PC-9 (cell line): ENCODE data around the gene CDC20B. TPM values are rescaled to one million over a fixed set of nuclear protein-coding genes. Genes with fewer than 3 reads are reported as not detected.

Source experiments
- BruUV-seq: library from RNA; stranded (reverse); fragments of 400-500 nt; replicated peaks from 2 replicates; lab custom pipeline; 2021; lab: Mats Ljungman, UMichigan
- CTCF ChIA-PET: fragments of 300-600 bp; sonication (Branson Sonifier 250); formaldehyde crosslinking; loops from one replicate; lab custom pipeline; 2022; ENCODE audit warnings: antibody characterized with exemption; lab: Charles Lee
- POLR2A ChIA-PET: fragments of 300-600 bp; sonication (Branson Sonifier 250); formaldehyde crosslinking; loops from one replicate; lab custom pipeline; 2022; ENCODE audit warnings: antibody characterized with exemption; ENCODE audit not compliant: unreplicated experiment; lab: Charles Lee
- DNase-seq, 2 experiments: peaks; one replicate each; pipeline versions ENCODE4 v3.0.0 to v3.0.0-alpha.2; 2015 to 2022; ENCODE audit warnings: mixed read lengths in 1 of 2
- H2AFZ ChIP-seq: fragments of 200-600 bp; sonication (generic); 2 replicates; pipeline ENCODE4 v1.8.1; 2017; ENCODE audit warnings: antibody characterized with exemption
- H3F3A ChIP-seq: fragments of 200-600 bp; sonication (generic); 2 replicates; pipeline ENCODE4 v1.8.1; 2017; ENCODE audit warnings: antibody characterized with exemption, mild to moderate bottlenecking, low read depth; ENCODE audit not compliant: insufficient read depth
- H3K27ac ChIP-seq: fragments of 200-600 bp; sonication (generic); 2 replicates; pipeline ENCODE4 v1.6.1; 2016; ENCODE audit warnings: mixed run types
- H3K27me3 ChIP-seq: fragments of 200-600 bp; sonication (generic); 2 replicates; pipeline ENCODE4 v1.6.1; 2016; ENCODE audit warnings: low read depth, mixed run types; ENCODE audit not compliant: insufficient read depth
- H3K36me3 ChIP-seq: fragments of 200-600 bp; sonication (generic); 2 replicates; pipeline ENCODE4 v1.6.1; 2016; ENCODE audit warnings: low read depth, mixed run types
- H3K4me1 ChIP-seq: fragments of 200-600 bp; sonication (generic); replicated peaks from 2 replicates; pipeline ENCODE4 v1.6.1; 2016; ENCODE audit warnings: mixed run types; ENCODE audit not compliant: insufficient read depth
- H3K4me2 ChIP-seq: fragments of 200-600 bp; sonication (generic); 2 replicates; pipeline ENCODE4 v1.6.1; 2017; ENCODE audit warnings: mixed run types
- H3K4me3 ChIP-seq: fragments of 200-600 bp; sonication (generic); 2 replicates; pipeline ENCODE4 v1.6.1; 2016; ENCODE audit warnings: mixed run types
- H3K79me2 ChIP-seq: fragments of 200-600 bp; sonication (generic); 2 replicates; pipeline ENCODE4 v1.6.1; 2017; ENCODE audit warnings: low read depth, mixed run types
- H3K9me2 ChIP-seq: fragments of 200-600 bp; sonication (generic); 2 replicates; pipeline ENCODE4 v1.8.1; 2017; ENCODE audit warnings: mild to moderate bottlenecking; ENCODE audit not compliant: insufficient read depth
- H3K9me3 ChIP-seq: fragments of 200-600 bp; sonication (generic); 2 replicates; pipeline ENCODE4 v1.8.1; 2016; ENCODE audit warnings: low read depth; ENCODE audit not compliant: insufficient read depth
- H4K20me1 ChIP-seq: fragments of 200-600 bp; sonication (generic); 2 replicates; pipeline ENCODE4 v1.8.1; 2017; ENCODE audit not compliant: insufficient read depth
- CTCF ChIP-seq: fragments of 200-600 bp; sonication (generic); conservative IDR thresholded peaks from 2 replicates; pipeline ENCODE4 v1.6.1; 2017; ENCODE audit warnings: mixed run types, antibody characterized with exemption, mild to moderate bottlenecking, moderate library complexity
- EZH2 ChIP-seq: fragments of 200-600 bp; sonication (generic); IDR thresholded peaks from 2 replicates; pipeline ENCODE4 v1.8.0; 2017; ENCODE audit warnings: antibody characterized with exemption, low read depth
- intact Hi-C: fragments of 100-400 bp; cut with micrococcal nuclease; formaldehyde crosslinking; loops from one replicate; pipeline ENCODE4 v1.10.0; 2022; ENCODE audit not compliant: unreplicated experiment
- total RNA-seq: library from RNA; stranded (reverse); gene quantifications from 2 replicates; pipeline ENCODE4 v1.2.3, GENCODE V29; 2021

Gene CDC20B
- total RNA-seq, 1 experiment from 2014 or later: not detected

DNA sequence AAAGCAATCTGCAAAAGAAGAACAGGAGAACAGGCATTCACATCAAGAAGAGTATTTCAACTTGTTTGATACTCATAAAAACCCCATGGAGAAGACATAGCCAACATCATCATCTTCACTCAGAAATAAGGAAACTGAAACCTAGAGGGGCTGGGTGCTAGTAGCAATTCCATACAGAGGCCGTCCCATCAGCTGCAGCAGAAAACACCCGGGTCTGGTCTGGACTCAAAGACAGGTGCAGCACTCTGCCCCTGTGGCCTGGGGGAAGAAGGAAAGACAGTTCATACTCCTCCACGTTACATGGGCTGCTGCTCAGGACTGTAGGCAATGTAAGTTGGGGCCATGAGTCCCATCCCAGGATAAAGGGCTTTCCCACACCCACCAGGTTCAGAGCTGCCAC, 58.9 kb downstream of the CDC20B start:
- POLR2A ChIA-PET: no interaction called here
- Histone ChIP-seq H3K4me2 (no peak overlapping the region), H3K9me2 (no peaks in the 10 kb centered on the region), H3K4me1 (no peaks in the 10 kb centered on the region), H3K27ac (no peak overlapping the region), H3K79me2 (no peaks in the 10 kb centered on the region), H3K4me3 (no peak overlapping the region), H3F3A (no peaks in the 10 kb centered on the region), H3K36me3 (no peaks in the 10 kb centered on the region), H2AFZ (no peak overlapping the region), H3K9me3 (no peaks in the 10 kb centered on the region), H4K20me1 (no peaks in the 10 kb centered on the region), H3K27me3 (peaks cover 30% of the 10 kb centered on the region)
- no TSS peak for BruUV-seq
- intact Hi-C loops: no loop called here
- TF ChIP-seq CTCF (no peak), EZH2 (no peak)
- CTCF ChIA-PET: no interaction called here
- no peak for DNase-seq

GRCh38 chr5:55113327-55113726, 59.6 kb downstream of the CDC20B start:
- TF ChIP-seq EZH2 (no peak), CTCF (no peak)
- H4K20me1 ChIP-seq: no peaks in the 10 kb centered on the region
- no peak overlapping the region for H3K27ac ChIP-seq
- no peaks in the 10 kb centered on the region for H3K36me3 ChIP-seq
- H3F3A ChIP-seq: no peaks in the 10 kb centered on the region
- ChIA-PET POLR2A (no interaction called here), CTCF (no interaction called here)
- no peaks in the 10 kb centered on the region for H3K9me2 ChIP-seq
- no peak for DNase-seq
- H3K4me1 ChIP-seq: no peaks in the 10 kb centered on the region
- no peaks in the 10 kb centered on the region for H3K79me2 ChIP-seq
- intact Hi-C loops: no loop called here
- BruUV-seq: no TSS peak
- H3K4me3 ChIP-seq: no peak overlapping the region
- H2AFZ ChIP-seq: no peak overlapping the region
- peaks cover 24% of the 10 kb centered on the region; the same call in 1 of the 2 replicates for H3K27me3 ChIP-seq
- no peaks in the 10 kb centered on the region for H3K9me3 ChIP-seq
- H3K4me2 ChIP-seq: no peak overlapping the region

GRCh38 chr5:55110217-55110616, 62.8 kb downstream of the CDC20B start:
- ChIA-PET CTCF (no interaction called here), POLR2A (no interaction called here)
- Histone ChIP-seq H3K27me3 (peaks cover 16% of the 10 kb centered on the region; the same call in 1 of the 2 replicates), H3K4me2 (no peak overlapping the region), H2AFZ (no peak overlapping the region), H3K4me1 (no peaks in the 10 kb centered on the region), H3K9me2 (no peaks in the 10 kb centered on the region), H3K9me3 (no peaks in the 10 kb centered on the region), H3K79me2 (no peaks in the 10 kb centered on the region), H3F3A (no peaks in the 10 kb centered on the region), H3K27ac (no peak overlapping the region), H3K4me3 (no peak overlapping the region), H3K36me3 (no peaks in the 10 kb centered on the region), H4K20me1 (no peaks in the 10 kb centered on the region)
- TF ChIP-seq EZH2 (no peak), CTCF (no peak)
- BruUV-seq: no TSS peak
- no peak for DNase-seq
- intact Hi-C loops: no loop called here
